Epithelial cell of proximal tubule (primary cell): ENCODE measurements around the gene LRRC8E. TPM values are rescaled to one million over a fixed set of nuclear protein-coding genes. Genes with fewer than 3 reads are reported as not detected.

Experiments used
- DNase-seq: peaks from one replicate; pipeline ENCODE4 v3.0.0-alpha.2; 2011; ENCODE audit warnings: low read depth
- H3K4me3 ChIP-seq: 2 replicates; pipeline ENCODE4 v1.5.1; 2011; ENCODE audit warnings: low read depth, mild to moderate bottlenecking, low read length
- CTCF ChIP-seq: conservative IDR thresholded peaks from 2 replicates; pipeline ENCODE4 v1.5.1; 2012; ENCODE audit warnings: low read depth, mild to moderate bottlenecking, low read length
- total RNA-seq: library from RNA; depleted of rRNA; stranded (reverse); fragments of >200 nt; gene quantifications from 2 replicates; pipeline ENCODE4 v1.2.3, GENCODE V29; 2015

Gene LRRC8E
- total RNA-seq, 1 donor from 2014 or later, result 11.9 TPM

GRCh38 chr19:7879836-7880235 is 8.5 kb upstream of the LRRC8E start:
- H3K4me3 ChIP-seq, result no peak overlapping the region
- no peak for TF ChIP-seq CTCF
- no peak for DNase-seq

- DNase-seq, result no peak
- TF ChIP-seq CTCF, result no peak
- no peak overlapping the region for H3K4me3 ChIP-seq
Measured at GRCh38 chr19:7881910-7882309, 6.4 kb upstream of the LRRC8E start.

GRCh38 chr19:7883105-7883504 is 5.2 kb upstream of the LRRC8E start:
- no peak overlapping the region for H3K4me3 ChIP-seq
- TF ChIP-seq CTCF, result no peak
- DNase-seq, result no peak

GRCh38 chr19:7883796-7884570 is 4.3 kb upstream of the LRRC8E start:
- no peak overlapping the region for H3K4me3 ChIP-seq
- TF ChIP-seq CTCF, result no peak

GRCh38 chr19:7885818-7886217 is 2.5 kb upstream of the LRRC8E start:
- no peak for DNase-seq
- no peak overlapping the region for H3K4me3 ChIP-seq
- no peak for TF ChIP-seq CTCF

More at GRCh38 chr19:7883796-7884570, 4.3 kb upstream of the LRRC8E start:
- DNase-seq, result no peak

GRCh38 chr19:7887408-7888144 is 734 bp upstream of the LRRC8E start:
- H3K4me3 ChIP-seq, result peak overlapping the region; percentile 84
- TF ChIP-seq CTCF, result no peak
- DNase-seq, result no peak
